Measurements from ENCODE around the gene SUV39H2. TPM values are rescaled to one million over a fixed set of nuclear protein-coding genes. Genes with fewer than 3 reads are reported as not detected.

The SUV39H2 gene
- total RNA-seq, 2 donors from 2014 or later, result 0.95 to 12.2 TPM

DNA sequence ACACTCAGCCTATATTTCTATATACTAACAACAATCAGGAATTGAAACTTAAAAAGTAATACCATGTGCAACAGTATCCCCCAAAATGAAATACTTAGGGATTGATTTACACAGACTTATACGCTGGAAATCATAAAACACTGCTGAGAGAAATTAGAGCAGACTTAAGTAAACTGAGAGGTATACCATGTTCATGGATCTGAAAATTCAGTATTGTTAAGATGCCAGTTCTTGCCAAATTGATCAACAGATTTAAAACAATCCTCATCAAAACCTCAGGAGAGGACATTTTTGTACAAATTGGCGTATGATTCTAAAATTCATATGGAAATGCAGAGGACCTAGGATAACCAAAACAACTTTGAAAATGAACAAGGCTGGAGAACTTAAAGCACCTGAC, 37.9 kb downstream of the SUV39H2 start:
- ATAC-seq (ENCODE audit: insufficient number of reproducible peaks, low FRiP score, low read depth), result no peak
- H3K36me3 ChIP-seq, result peaks cover 28% of the 10 kb centered on the region
- TF ChIP-seq, protein P1, sequence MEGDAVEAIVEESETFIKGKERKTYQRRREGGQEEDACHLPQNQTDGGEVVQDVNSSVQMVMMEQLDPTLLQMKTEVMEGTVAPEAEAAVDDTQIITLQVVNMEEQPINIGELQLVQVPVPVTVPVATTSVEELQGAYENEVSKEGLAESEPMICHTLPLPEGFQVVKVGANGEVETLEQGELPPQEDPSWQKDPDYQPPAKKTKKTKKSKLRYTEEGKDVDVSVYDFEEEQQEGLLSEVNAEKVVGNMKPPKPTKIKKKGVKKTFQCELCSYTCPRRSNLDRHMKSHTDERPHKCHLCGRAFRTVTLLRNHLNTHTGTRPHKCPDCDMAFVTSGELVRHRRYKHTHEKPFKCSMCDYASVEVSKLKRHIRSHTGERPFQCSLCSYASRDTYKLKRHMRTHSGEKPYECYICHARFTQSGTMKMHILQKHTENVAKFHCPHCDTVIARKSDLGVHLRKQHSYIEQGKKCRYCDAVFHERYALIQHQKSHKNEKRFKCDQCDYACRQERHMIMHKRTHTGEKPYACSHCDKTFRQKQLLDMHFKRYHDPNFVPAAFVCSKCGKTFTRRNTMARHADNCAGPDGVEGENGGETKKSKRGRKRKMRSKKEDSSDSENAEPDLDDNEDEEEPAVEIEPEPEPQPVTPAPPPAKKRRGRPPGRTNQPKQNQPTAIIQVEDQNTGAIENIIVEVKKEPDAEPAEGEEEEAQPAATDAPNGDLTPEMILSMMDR (IDR thresholded peaks at IDR 0.05), result no peak
- no peak overlapping the region for H3K4me3 ChIP-seq
- H3K27me3 ChIP-seq (replicated peaks; ENCODE audit: insufficient read depth), result no peaks in the 10 kb centered on the region
- H3K9me3 ChIP-seq, result no peaks in the 10 kb centered on the region
- DNase-seq (ENCODE audit: low spot score), result no peak
- H3K27ac ChIP-seq, result no peak overlapping the region
- H3K4me1 ChIP-seq (ENCODE audit: control insufficient read depth in 1 of 2, low read depth in 2 of 2), result no peaks in the 10 kb centered on the region

DNA sequence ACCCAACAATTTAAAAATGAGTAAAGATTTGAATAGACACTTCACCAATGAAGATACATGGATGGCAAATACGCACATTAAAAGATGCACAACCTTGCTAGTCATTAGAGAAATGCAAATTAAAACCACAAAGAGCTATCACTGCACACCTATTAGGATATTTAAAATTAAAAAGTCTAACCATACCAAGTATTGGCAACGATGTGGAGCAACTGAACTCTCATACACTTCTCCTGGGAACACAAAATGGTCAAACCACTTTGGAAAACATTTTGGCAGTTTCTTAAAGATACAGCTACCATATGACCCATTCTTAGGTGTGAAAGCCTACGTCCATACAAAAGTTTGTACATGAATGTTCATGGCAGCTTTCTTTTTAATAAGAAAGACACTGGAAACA, 39.2 kb downstream of the SUV39H2 start:
- Histone ChIP-seq H3K27me3 (replicated peaks; ENCODE audit: insufficient read depth) (no peaks in the 10 kb centered on the region), H3K27ac (no peak overlapping the region), H3K4me1 (ENCODE audit: control insufficient read depth in 1 of 2, low read depth in 2 of 2) (no peaks in the 10 kb centered on the region), H3K9me3 (no peaks in the 10 kb centered on the region), H3K4me3 (no peak overlapping the region), H3K36me3 (peaks cover 29% of the 10 kb centered on the region)
- ATAC-seq (ENCODE audit: insufficient number of reproducible peaks, low FRiP score, low read depth) (no peak), DNase-seq (ENCODE audit: low spot score) (no peak)
- TF ChIP-seq, protein P1 (IDR thresholded peaks at IDR 0.05), result no peak

DNA sequence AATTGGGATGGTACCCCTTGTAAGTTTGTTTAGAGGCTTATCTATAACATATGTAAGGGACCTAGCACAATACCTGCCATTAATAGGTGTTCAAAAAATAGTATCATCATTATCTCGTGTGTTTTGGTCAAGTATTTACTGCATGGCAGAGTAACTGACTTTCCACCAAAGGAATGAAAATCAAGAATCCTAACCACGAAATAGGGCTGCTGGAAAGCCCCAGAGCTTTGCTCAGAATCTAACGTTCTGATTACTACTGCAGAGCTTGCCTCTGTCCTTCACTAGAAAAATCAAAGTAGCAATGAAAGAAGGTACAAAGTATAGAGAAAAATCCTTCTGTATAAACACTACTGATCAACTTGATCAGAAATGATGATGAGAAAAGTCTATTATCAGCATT, 40.3 kb downstream of the SUV39H2 start:
- Histone ChIP-seq H3K36me3 (peaks cover 27% of the 10 kb centered on the region), H3K27me3 (replicated peaks; ENCODE audit: insufficient read depth) (no peaks in the 10 kb centered on the region), H3K27ac (no peak overlapping the region), H3K9me3 (no peaks in the 10 kb centered on the region), H3K4me3 (no peak overlapping the region), H3K4me1 (ENCODE audit: control insufficient read depth in 1 of 2, low read depth in 2 of 2) (no peaks in the 10 kb centered on the region)
- ATAC-seq (ENCODE audit: insufficient number of reproducible peaks, low FRiP score, low read depth) (no peak), DNase-seq (ENCODE audit: low spot score) (no peak)
- TF ChIP-seq, protein P1 (IDR thresholded peaks at IDR 0.05), result no peak

GRCh38 chr10:14924013-14924412, 45.3 kb downstream of the SUV39H2 start:
- peaks cover 34% of the 10 kb centered on the region for H3K36me3 ChIP-seq
- ATAC-seq (ENCODE audit: insufficient number of reproducible peaks, low FRiP score, low read depth) (no peak), DNase-seq (ENCODE audit: low spot score) (no peak)
- H3K27ac ChIP-seq, result no peak overlapping the region
- no peaks in the 10 kb centered on the region for H3K27me3 ChIP-seq (replicated peaks; ENCODE audit: insufficient read depth)
- no peak overlapping the region for H3K4me3 ChIP-seq
- H3K9me3 ChIP-seq, result no peaks in the 10 kb centered on the region
- TF ChIP-seq, protein P1 (IDR thresholded peaks at IDR 0.05), result no peak
- no peaks in the 10 kb centered on the region for H3K4me1 ChIP-seq (ENCODE audit: control insufficient read depth in 1 of 2, low read depth in 2 of 2)

DNA sequence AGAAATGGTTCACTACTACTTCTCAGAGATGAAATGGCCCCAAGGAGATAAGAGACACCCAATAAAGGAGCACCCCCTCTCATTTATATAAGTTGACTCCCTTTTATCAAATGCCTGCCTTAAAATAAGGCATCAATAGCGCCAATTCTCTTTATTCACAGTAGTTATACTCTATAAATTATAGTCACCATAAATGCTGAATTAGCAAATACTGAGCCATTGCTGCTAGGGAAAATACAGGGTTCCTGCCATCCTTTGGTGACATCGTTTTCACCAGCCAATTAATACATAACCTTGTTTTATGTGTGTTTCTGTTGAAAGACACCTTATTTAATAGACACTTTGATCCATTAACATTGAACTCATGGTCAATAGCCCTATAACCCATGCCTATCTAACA, 46.6 kb downstream of the SUV39H2 start:
- H3K4me1 ChIP-seq (ENCODE audit: control insufficient read depth in 1 of 2, low read depth in 2 of 2), result no peaks in the 10 kb centered on the region
- ATAC-seq (ENCODE audit: insufficient number of reproducible peaks, low FRiP score, low read depth), result no peak
- no peak for DNase-seq (ENCODE audit: low spot score)
- no peak overlapping the region for H3K4me3 ChIP-seq
- no peak overlapping the region for H3K27ac ChIP-seq
- no peaks in the 10 kb centered on the region for H3K9me3 ChIP-seq
- H3K27me3 ChIP-seq (replicated peaks; ENCODE audit: insufficient read depth), result no peaks in the 10 kb centered on the region
- H3K36me3 ChIP-seq, result peaks cover 36% of the 10 kb centered on the region
- TF ChIP-seq, protein P1 (IDR thresholded peaks at IDR 0.05), result no peak

Measured in thoracic aorta (tissue), 2 donors.